Activated CD4-positive, alpha-beta T cell treated with anti-CD3 and anti-CD28 coated beads, Interleukin-2, amount 50 U/mL, for 48 hours (primary cell): ENCODE measurements around the gene OR10H4.
"Not testable (repeated sequence)": the region's sequence is repeated elsewhere in the genome, so short reads cannot be mapped to it uniquely, and the experiment has no call there.

Source experiments
- DNase-seq, 2 experiments: peaks; one replicate each; pipeline ENCODE4 v3.0.0-alpha.2; 2020

Gene OR10H4

GRCh38 chr19:15944401-15944800, 4.4 kb upstream of the OR10H4 start:
- no peak for DNase-seq

- DNase-seq = no peak
Measured at GRCh38 chr19:15945301-15945700, 3.5 kb upstream of the OR10H4 start.

GRCh38 chr19:15954820-15955219, 6.0 kb downstream of the OR10H4 start:
- DNase-seq = no peak

- peak in 1 of 2 experiments; percentile 15 for DNase-seq
Measured at GRCh38 chr19:15962319-15962718, 13.5 kb downstream of the OR10H4 start.

- DNase-seq = no peak
Measured at GRCh38 chr19:15964231-15964630, 15.4 kb downstream of the OR10H4 start.

GRCh38 chr19:15971224-15971780, 22.5 kb downstream of the OR10H4 start:
- DNase-seq = no peak

- DNase-seq = not testable (repeated sequence)
Measured at GRCh38 chr19:15972043-15972442, 23.2 kb downstream of the OR10H4 start.

GRCh38 chr19:15974856-15975255, 26.0 kb downstream of the OR10H4 start:
- no peak for DNase-seq

- DNase-seq = no peak
Measured at GRCh38 chr19:15976836-15977689, 28.3 kb downstream of the OR10H4 start.

GRCh38 chr19:15977690-15978089, 28.9 kb downstream of the OR10H4 start:
- no peak for DNase-seq

- DNase-seq = no peak
Measured at GRCh38 chr19:15979293-15979692, 30.5 kb downstream of the OR10H4 start.

GRCh38 chr19:15985831-15986230, 37.0 kb downstream of the OR10H4 start:
- DNase-seq = not testable (repeated sequence)

GRCh38 chr19:15986701-15987100, 37.9 kb downstream of the OR10H4 start:
- DNase-seq = no peak

- DNase-seq = no peak
Measured at GRCh38 chr19:15989889-15990288, 41.1 kb downstream of the OR10H4 start.

- DNase-seq = no peak
Measured at GRCh38 chr19:15991602-15992001, 42.8 kb downstream of the OR10H4 start.

- DNase-seq = no peak
Measured at GRCh38 chr19:15992014-15992413, 43.2 kb downstream of the OR10H4 start.

- no peak for DNase-seq
Measured at GRCh38 chr19:15995536-15995935, 46.7 kb downstream of the OR10H4 start.

GRCh38 chr19:15998166-15998565, 49.4 kb downstream of the OR10H4 start:
- no peak for DNase-seq
